Measurements from ENCODE around the gene SNTG2. TPM values are rescaled to one million over a fixed set of nuclear protein-coding genes. Genes with fewer than 3 reads are reported as not detected.

SNTG2 gene
- total and polyA plus RNA-seq, 2 donors (not counting 1 experiment from before 2014, with no cell fraction given) = 0.06 TPM; not detected in 1

DNA sequence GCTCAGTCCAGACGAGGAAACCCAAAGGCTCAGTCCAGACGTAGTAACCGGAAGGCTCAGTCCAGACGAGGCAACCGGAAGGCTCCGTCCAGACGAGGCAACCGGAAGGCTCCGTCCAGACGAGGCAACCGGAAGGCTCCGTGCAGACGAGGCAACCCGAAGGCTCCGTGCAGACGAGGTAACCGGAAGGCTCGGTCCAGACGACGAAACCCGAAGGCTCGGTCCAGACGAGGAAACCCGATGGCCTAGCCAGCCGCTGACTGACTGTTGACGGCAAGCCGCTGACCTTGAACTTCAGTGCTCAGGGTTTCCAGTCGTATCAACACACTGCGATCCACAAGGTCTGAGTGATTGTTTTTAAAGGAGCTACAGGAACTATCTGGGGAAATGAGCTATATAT lies 312.0 kb downstream of the SNTG2 start:
- TF ChIP-seq EZH2 (IDR thresholded peaks at IDR 0.05; ENCODE audit: low read length, missing control alignments) (no peak), CTCF (conservative IDR thresholded peaks at IDR 0.05 in 1 of 2, IDR thresholded peaks at IDR 0.05 in 1 of 2; ENCODE audit: low read depth in 1 of 2, low read length in 2 of 2) (no peak)
- no peaks in the 10 kb centered on the region for H3K79me2 ChIP-seq (ENCODE audit: control insufficient read depth, insufficient read depth, low read length)
- no peaks in the 10 kb centered on the region for H3K27me3 ChIP-seq (ENCODE audit: control insufficient read depth, insufficient read depth, low read length)
- no peak overlapping the region for H3K9ac ChIP-seq (ENCODE audit: insufficient read depth, low read length)
- no peaks in the 10 kb centered on the region for H3K4me1 ChIP-seq (ENCODE audit: control insufficient read depth, extremely low read depth, insufficient read depth, low read length)
- H2AFZ ChIP-seq (ENCODE audit: low read length) = no peak overlapping the region
- H3K9me3 ChIP-seq (ENCODE audit: control insufficient read depth, insufficient read depth, low read depth, low read length) = no peaks in the 10 kb centered on the region
- H4K20me1 ChIP-seq (ENCODE audit: control insufficient read depth, extremely low read depth, insufficient read depth, low read length) = no peaks in the 10 kb centered on the region
- no peak overlapping the region for H3K27ac ChIP-seq (ENCODE audit: insufficient read depth, low read length)
- no peak overlapping the region for H3K4me3 ChIP-seq (replicated peaks in 1 of 4; ENCODE audit: control extremely low read depth in 1 of 4, insufficient read depth in 1 of 4, low read depth in 3 of 4, low read length in 4 of 4)
- DNase-seq (ENCODE audit: low read depth in 2 of 2) = no peak
- no peaks in the 10 kb centered on the region for H3K36me3 ChIP-seq (ENCODE audit: control insufficient read depth, insufficient read depth, low read length)
- H3K4me2 ChIP-seq (ENCODE audit: extremely low read depth, insufficient read depth, low read length) = no peak overlapping the region

DNA sequence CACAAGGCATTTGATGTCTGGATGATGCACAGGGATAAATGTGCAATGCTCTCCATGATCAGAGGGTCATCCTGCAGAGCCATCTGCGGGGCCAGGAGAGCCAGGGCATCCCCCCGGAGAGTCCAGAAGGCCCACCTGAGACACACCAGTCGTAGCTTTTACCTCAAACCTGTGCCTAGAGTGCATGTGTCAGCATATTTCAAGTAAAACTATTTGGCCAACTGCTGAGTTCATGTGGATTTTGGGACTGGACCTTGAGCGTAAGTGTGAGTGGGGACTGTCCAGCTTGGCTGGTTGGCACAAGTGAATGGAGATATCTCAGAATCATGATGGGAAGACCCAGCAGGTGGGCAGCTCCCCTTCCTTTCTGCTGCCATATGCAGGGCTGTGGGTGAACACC lies 314.8 kb downstream of the SNTG2 start:
- H3K79me2 ChIP-seq (ENCODE audit: control insufficient read depth, insufficient read depth, low read length) = no peaks in the 10 kb centered on the region
- no peak overlapping the region for H3K4me3 ChIP-seq (replicated peaks in 1 of 4; ENCODE audit: control extremely low read depth in 1 of 4, insufficient read depth in 1 of 4, low read depth in 3 of 4, low read length in 4 of 4)
- H3K36me3 ChIP-seq (ENCODE audit: control insufficient read depth, insufficient read depth, low read length) = no peaks in the 10 kb centered on the region
- no peak overlapping the region for H3K4me2 ChIP-seq (ENCODE audit: extremely low read depth, insufficient read depth, low read length)
- H2AFZ ChIP-seq (ENCODE audit: low read length) = no peak overlapping the region
- no peaks in the 10 kb centered on the region for H3K9me3 ChIP-seq (ENCODE audit: control insufficient read depth, insufficient read depth, low read depth, low read length)
- H3K4me1 ChIP-seq (ENCODE audit: control insufficient read depth, extremely low read depth, insufficient read depth, low read length) = no peaks in the 10 kb centered on the region
- no peaks in the 10 kb centered on the region for H4K20me1 ChIP-seq (ENCODE audit: control insufficient read depth, extremely low read depth, insufficient read depth, low read length)
- no peaks in the 10 kb centered on the region for H3K27me3 ChIP-seq (ENCODE audit: control insufficient read depth, insufficient read depth, low read length)
- no peak overlapping the region for H3K27ac ChIP-seq (ENCODE audit: insufficient read depth, low read length)
- TF ChIP-seq CTCF (conservative IDR thresholded peaks at IDR 0.05 in 1 of 2, IDR thresholded peaks at IDR 0.05 in 1 of 2; ENCODE audit: low read depth in 1 of 2, low read length in 2 of 2) = no peak
- TF ChIP-seq EZH2 (IDR thresholded peaks at IDR 0.05; ENCODE audit: low read length, missing control alignments) = no peak
- H3K9ac ChIP-seq (ENCODE audit: insufficient read depth, low read length) = no peak overlapping the region
- no peak for DNase-seq (ENCODE audit: low read depth in 2 of 2)

- Histone ChIP-seq H3K27ac (ENCODE audit: insufficient read depth, low read length) (no peak overlapping the region), H4K20me1 (ENCODE audit: control insufficient read depth, extremely low read depth, insufficient read depth, low read length) (no peaks in the 10 kb centered on the region), H3K27me3 (ENCODE audit: control insufficient read depth, insufficient read depth, low read length) (no peaks in the 10 kb centered on the region), H3K4me3 (replicated peaks in 1 of 4; ENCODE audit: control extremely low read depth in 1 of 4, insufficient read depth in 1 of 4, low read depth in 3 of 4, low read length in 4 of 4) (no peak overlapping the region), H3K79me2 (ENCODE audit: control insufficient read depth, insufficient read depth, low read length) (no peaks in the 10 kb centered on the region), H3K4me2 (ENCODE audit: extremely low read depth, insufficient read depth, low read length) (no peak overlapping the region), H3K9ac (ENCODE audit: insufficient read depth, low read length) (no peak overlapping the region), H3K4me1 (ENCODE audit: control insufficient read depth, extremely low read depth, insufficient read depth, low read length) (no peaks in the 10 kb centered on the region), H3K36me3 (ENCODE audit: control insufficient read depth, insufficient read depth, low read length) (no peaks in the 10 kb centered on the region), H2AFZ (ENCODE audit: low read length) (no peak overlapping the region), H3K9me3 (ENCODE audit: control insufficient read depth, insufficient read depth, low read depth, low read length) (no peaks in the 10 kb centered on the region)
- DNase-seq (ENCODE audit: low read depth in 2 of 2) = no peak
- no peak for TF ChIP-seq EZH2 (IDR thresholded peaks at IDR 0.05; ENCODE audit: low read length, missing control alignments)
- TF ChIP-seq CTCF (conservative IDR thresholded peaks at IDR 0.05 in 1 of 2, IDR thresholded peaks at IDR 0.05 in 1 of 2; ENCODE audit: low read depth in 1 of 2, low read length in 2 of 2) = no peak
Measured at GRCh38 chr2:1266351-1266750, 315.7 kb downstream of the SNTG2 start.
